IMR-90 (cell line): ENCODE results near the gene GARIN6. TPM values are rescaled to one million over a fixed set of nuclear protein-coding genes. Genes with fewer than 3 reads are reported as not detected.

ENCODE experiments used
- ATAC-seq: fragments of 200-7000 bp; cut with Tn5 transposase; 2 replicates; pipeline ENCODE4 v1.9.1; 2020; ENCODE audit warnings: low read depth, mild to moderate bottlenecking, moderate library complexity
- Bru-seq: library from RNA; stranded (reverse); fragments of 400-500 nt; gene quantifications from one replicate; lab custom pipeline; 2021; lab: Mats Ljungman, UMichigan
- BruChase-seq, 2 experiments: library from RNA; stranded (reverse); fragments of 400-500 nt; gene quantifications; one replicate each; lab custom pipeline; 2021; lab: Mats Ljungman, UMichigan
- BruUV-seq: library from RNA; stranded (reverse); fragments of 400-500 nt; replicated peaks from 2 replicates; lab custom pipeline; 2021; lab: Mats Ljungman, UMichigan
- CTCF ChIA-PET: fragments of 300-600 bp; formaldehyde crosslinking; extraction: SDS; loops from one replicate; lab custom pipeline; 2021; ENCODE audit warnings: antibody characterized with exemption; lab: Yijun Ruan, JAX
- POLR2A ChIA-PET: fragments of 300-600 bp; sonication (Branson Sonifier 250); formaldehyde crosslinking; loops from one replicate; lab custom pipeline; 2022; ENCODE audit warnings: antibody characterized with exemption; ENCODE audit not compliant: unreplicated experiment; lab: Charles Lee
- DNase-seq: peaks from one replicate; pipeline ENCODE4 v3.0.0; 2013
- H2AFZ ChIP-seq: replicated peaks from 2 replicates; pipeline ENCODE3; 2013; ENCODE audit warnings: low read length, mild to moderate bottlenecking; ENCODE audit not compliant: poor library complexity
- H2AK5ac ChIP-seq: 2 replicates; pipeline ENCODE4 v1.6.1; 2013; ENCODE audit warnings: low read depth, low read length, inconsistent platforms
- H2AK9ac ChIP-seq: replicated peaks from 2 replicates; pipeline ENCODE3; 2013; ENCODE audit warnings: mild to moderate bottlenecking, low read depth, low read length, moderate library complexity; ENCODE audit not compliant: poor library complexity
- H2BK120ac ChIP-seq: 2 replicates; pipeline ENCODE4 v1.6.1; 2013; ENCODE audit warnings: low read depth, low read length, inconsistent platforms
- H2BK15ac ChIP-seq: 3 replicates; pipeline ENCODE4 v1.6.1; 2013; ENCODE audit warnings: low read depth, low read length, inconsistent platforms
- H2BK20ac ChIP-seq: 2 replicates; pipeline ENCODE4 v1.6.1; 2013; ENCODE audit warnings: low read depth, mild to moderate bottlenecking, inconsistent platforms, low read length, moderate library complexity
- H2BK5ac ChIP-seq: 2 replicates; pipeline ENCODE4 v1.6.1; 2013; ENCODE audit warnings: mild to moderate bottlenecking, low read depth, low read length, inconsistent platforms; ENCODE audit not compliant: poor library complexity, severe bottlenecking
- H3K14ac ChIP-seq: replicated peaks from 2 replicates; pipeline ENCODE4 v1.6.1; 2013; ENCODE audit warnings: low read depth, low read length, inconsistent platforms
- H3K18ac ChIP-seq: 2 replicates; pipeline ENCODE4 v1.6.1; 2013; ENCODE audit warnings: low read depth, low read length, control low read depth
- H3K23ac ChIP-seq: 2 replicates; pipeline ENCODE4 v1.6.1; 2013; ENCODE audit warnings: low read depth, low read length, inconsistent platforms
- H3K27ac ChIP-seq: 2 replicates; pipeline ENCODE4 v1.5.1; 2013; ENCODE audit warnings: mild to moderate bottlenecking, control low read depth, low read length; ENCODE audit not compliant: insufficient read depth
- H3K27me3 ChIP-seq: 2 replicates; pipeline ENCODE4 v1.6.1; 2013; ENCODE audit warnings: low read length; ENCODE audit not compliant: control insufficient read depth, insufficient read depth
- H3K36me3 ChIP-seq: 2 replicates; pipeline ENCODE4 v1.6.1; 2013; ENCODE audit warnings: low read length, mixed read lengths; ENCODE audit not compliant: control insufficient read depth, insufficient read depth
- H3K4ac ChIP-seq: 2 replicates; pipeline ENCODE4 v1.6.1; 2013; ENCODE audit warnings: low read depth, low read length, inconsistent platforms
- H3K4me1 ChIP-seq: 2 replicates; pipeline ENCODE4 v1.6.1; 2013; ENCODE audit warnings: low read length, mixed read lengths; ENCODE audit not compliant: control insufficient read depth, insufficient read depth
- H3K4me2 ChIP-seq: 2 replicates; pipeline ENCODE4 v1.6.1; 2013; ENCODE audit warnings: low read depth, mild to moderate bottlenecking, control low read depth, low read length, moderate library complexity
- H3K4me3 ChIP-seq: 2 replicates; pipeline ENCODE4 v1.5.1; 2013; ENCODE audit warnings: low read depth, mild to moderate bottlenecking, control low read depth, low read length, moderate library complexity; ENCODE audit not compliant: insufficient read depth
- H3K56ac ChIP-seq: 2 replicates; pipeline ENCODE4 v1.6.1; 2013; ENCODE audit warnings: low read length, inconsistent platforms; ENCODE audit not compliant: insufficient read depth; ENCODE audit errors: extremely low read depth
- H3K79me1 ChIP-seq, 2 experiments: 2 replicates each; pipeline ENCODE4 v1.6.1; 2013; ENCODE audit warnings: low read length in 2 of 2, inconsistent platforms in 1 of 2, low read depth in 1 of 2
- H3K9ac ChIP-seq: 2 replicates; pipeline ENCODE4 v1.6.1; 2013; ENCODE audit warnings: low read depth, low read length, control low read depth
- H3K9me1 ChIP-seq: 2 replicates; pipeline ENCODE4 v1.6.1; 2013; ENCODE audit warnings: low read length, inconsistent platforms; ENCODE audit not compliant: insufficient read depth
- H3K9me3 ChIP-seq: 2 replicates; pipeline ENCODE4 v1.6.1; 2013; ENCODE audit warnings: low read length; ENCODE audit not compliant: control insufficient read depth, insufficient read depth
- H4K20me1 ChIP-seq: 2 replicates; pipeline ENCODE4 v1.6.1; 2013; ENCODE audit warnings: low read length, inconsistent platforms; ENCODE audit not compliant: insufficient read depth
- H4K5ac ChIP-seq: 2 replicates; pipeline ENCODE4 v1.6.1; 2013; ENCODE audit warnings: mild to moderate bottlenecking, low read depth, low read length, control low read depth
- H4K8ac ChIP-seq, 2 experiments: 2 replicates each; pipeline ENCODE4 v1.6.1; 2013; ENCODE audit warnings: low read depth in 2 of 2, low read length in 2 of 2, control low read depth in 1 of 2, inconsistent platforms in 1 of 2
- H4K91ac ChIP-seq: 2 replicates; pipeline ENCODE4 v1.6.1; 2013; ENCODE audit warnings: low read depth, low read length, inconsistent platforms; ENCODE audit not compliant: insufficient read depth
- RCOR1 ChIP-seq: IDR thresholded peaks from 2 replicates; pipeline ENCODE4 v1.6.1; 2012; ENCODE audit warnings: mild to moderate bottlenecking, low read length, improper control_type of control experiment; ENCODE audit not compliant: insufficient replicate concordance
- WGBS, 2 experiments: methylation state at CpG; one replicate each; pipeline versions ENCODE4 v1.1.5 to v1.1.7; 2013; ENCODE audit warnings: missing lambda C conversion rate in 2 of 2; ENCODE audit not compliant: insufficient read length in 1 of 2; ENCODE audit errors: extremely low coverage in 2 of 2; 5-methylcytosine and 5-hydroxymethylcytosine counted together
- dilution Hi-C: fragments of 300-500 bp; cut with HindIII; formaldehyde crosslinking; loops from one replicate; pipeline ENCODE4 v1.14.3; 2018; ENCODE audit warnings: low sequenced_read_pairs; ENCODE audit not compliant: unreplicated experiment
- in situ Hi-C: fragments of 300-500 bp; cut with MboI; formaldehyde crosslinking; loops from 3 replicates; pipeline ENCODE4 v1.14.3; 2019; ENCODE audit warnings: low sequenced_read_pairs, inconsistent platforms, mixed read lengths
- intact Hi-C: fragments of 100-400 bp; cut with micrococcal nuclease; formaldehyde crosslinking; loops from 2 replicates; pipeline ENCODE4 v1.10.0; 2022
- long read RNA-seq: library from polyadenylated mRNA; unstranded; transcript quantifications from one replicate; pipeline ENCODE4 v2.0.0, GENCODE V29; 2021; ENCODE audit not compliant: unreplicated experiment
- polyA plus RNA-seq, 3 experiments: library from polyadenylated mRNA; depleted of rRNA; stranded (reverse); fragments of >200 nt; gene quantifications; 2 replicates each; pipeline ENCODE4 v1.2.3, GENCODE V29; 2012; ENCODE audit warnings: low replicate concordance in 1 of 3
- total RNA-seq: library from RNA; depleted of rRNA; stranded (reverse); fragments of >200 nt; gene quantifications from 2 replicates; pipeline ENCODE4 v1.2.3, GENCODE V29; 2012; rRNA removed
- TF ChIP-seq, protein P1 (sequence below): fragments of 150-350 bp; IDR thresholded peaks from 2 replicates; pipeline ENCODE4 v1.6.1; 2016; ENCODE audit warnings: low read depth, mild to moderate bottlenecking, low read length, moderate library complexity, borderline replicate concordance

GARIN6 gene
- total RNA-seq = not detected in 2 replicates
- not detected in 2 replicates for polyA plus RNA-seq (2012; rRNA removed)
- polyA plus RNA-seq (2012; cell fraction: cytosol; rRNA removed) = not detected in 2 replicates
- not detected in 2 replicates for polyA plus RNA-seq (2012; cell fraction: nucleus; rRNA removed; ENCODE audit: low replicate concordance)
- Bru-seq, nascent RNA = not detected
- not detected for BruChase-seq, experiment 1, labeled RNA remaining after a 6-hour chase
- BruChase-seq, experiment 2, labeled RNA remaining after a 2-hour chase = not detected
- long read RNA-seq = 0 reads

DNA sequence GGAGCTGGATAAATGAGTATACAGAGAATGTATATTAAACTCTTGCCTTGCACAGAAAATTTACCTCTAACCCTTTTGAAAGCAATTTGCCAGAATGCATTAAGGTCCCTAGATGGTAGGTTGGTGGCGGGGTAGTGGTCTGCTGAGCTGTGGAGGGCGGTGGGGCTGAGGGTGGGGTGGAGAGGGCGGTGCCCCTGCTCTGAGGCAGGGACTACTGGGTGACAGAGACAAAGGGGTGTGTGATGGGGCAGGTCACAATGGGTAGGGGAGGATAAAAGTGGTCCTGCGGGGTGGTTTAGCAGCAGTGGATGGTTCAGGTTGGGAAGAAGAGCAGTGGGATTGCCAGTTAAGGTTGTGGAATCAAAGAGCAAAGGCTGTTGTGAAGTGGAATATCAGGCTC lies at the start of gene GARIN6:
Gene GARIN6, plus strand, starts transcription at position 301 of the 400 bp plus-strand sequence. CDS start 422 bp downstream, outside the sequence.
- Histone ChIP-seq H3K4me3 (no peak within 1 kb of the TSS), H2AK5ac (no peak within 1 kb of the TSS), H3K27me3 (no peaks in the 10 kb centered on the region), H4K8ac (no peak within 1 kb of the TSS), H3K4ac (no peak within 1 kb of the TSS), H2BK15ac (no peak within 1 kb of the TSS), H3K36me3 (no peaks in the 10 kb centered on the region), H3K9me3 (0 out of 2 replicates have a peak, but pooled peaks cover 4% of the 10 kb centered on the region), H2AK9ac (no peak within 1 kb of the TSS), H3K4me1 (no peaks in the 10 kb centered on the region), H4K91ac (no peak within 1 kb of the TSS), H3K4me2 (no peak within 1 kb of the TSS), H2BK120ac (no peak within 1 kb of the TSS), H3K18ac (no peak within 1 kb of the TSS), H2BK5ac (no peak within 1 kb of the TSS), H4K5ac (no peak within 1 kb of the TSS), H4K20me1 (no peaks in the 10 kb centered on the region), H3K27ac (no peak within 1 kb of the TSS), H3K79me1 (no peaks in the 10 kb centered on the region), H2BK20ac (no peak within 1 kb of the TSS), H3K23ac (no peak within 1 kb of the TSS), H3K9me1 (no peaks in the 10 kb centered on the region), H3K14ac (no peak within 1 kb of the TSS), H3K9ac (no peak within 1 kb of the TSS), H2AFZ (no peak within 1 kb of the TSS), H3K56ac (no peak within 1 kb of the TSS)
- TF ChIP-seq, protein P1, sequence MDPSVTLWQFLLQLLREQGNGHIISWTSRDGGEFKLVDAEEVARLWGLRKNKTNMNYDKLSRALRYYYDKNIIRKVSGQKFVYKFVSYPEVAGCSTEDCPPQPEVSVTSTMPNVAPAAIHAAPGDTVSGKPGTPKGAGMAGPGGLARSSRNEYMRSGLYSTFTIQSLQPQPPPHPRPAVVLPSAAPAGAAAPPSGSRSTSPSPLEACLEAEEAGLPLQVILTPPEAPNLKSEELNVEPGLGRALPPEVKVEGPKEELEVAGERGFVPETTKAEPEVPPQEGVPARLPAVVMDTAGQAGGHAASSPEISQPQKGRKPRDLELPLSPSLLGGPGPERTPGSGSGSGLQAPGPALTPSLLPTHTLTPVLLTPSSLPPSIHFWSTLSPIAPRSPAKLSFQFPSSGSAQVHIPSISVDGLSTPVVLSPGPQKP = no peak
- TF ChIP-seq RCOR1 = no peak
- CTCF ChIA-PET = interaction anchor here (0.7 kb wide), 1 partner anchor 506 kb away, joined by 5 read pairs; no protein-coding TSS in a partner anchor
- WGBS, 2 experiments = no CpG with 5 or more reads among the region's 4 CpGs
- no TSS peak for BruUV-seq
- POLR2A ChIA-PET = no interaction called here
- DNase-seq (no peak), ATAC-seq (no peak)
- dilution Hi-C loops (no loop called here), intact Hi-C loops (no loop called here), in situ Hi-C loops (no loop called here)
